NCI-H2196 treated with DMSO at 0.1 percent for 48 hours (cell line): ENCODE measurements around the gene PRRC2B.
"Not testable (repeated sequence)": the region's sequence is repeated elsewhere in the genome, so short reads cannot be mapped to it uniquely, and the experiment has no call there.

Source experiments
- DNase-seq: peaks from one replicate; lab custom pipeline; 2025; ENCODE audit not compliant: unreplicated experiment; lab: John Stamatoyannopoulos, UW

The PRRC2B gene

GRCh38 chr9:131530920-131531832, 137.3 kb downstream of the PRRC2B start, which contains the start of gene UCK1:
Gene UCK1, minus strand, starts transcription at chr9:131531263. Its CDS starts 89 bp downstream, at chr9:131531174.
- DNase-seq, result peak; percentile 61

GRCh38 chr9:131534721-131535237, 140.9 kb downstream of the PRRC2B start:
- DNase-seq, result no peak

GRCh38 chr9:131537946-131538345, 144.1 kb downstream of the PRRC2B start:
- no peak for DNase-seq

GRCh38 chr9:131539223-131539923, 145.5 kb downstream of the PRRC2B start:
- no peak for DNase-seq

- no peak for DNase-seq
These were observed 149.3 kb downstream of the PRRC2B start for GRCh38 chr9:131543141-131543540.

GRCh38 chr9:131545003-131545785, 151.3 kb downstream of the PRRC2B start, which contains the start of gene PRRT1B:
Gene PRRT1B, plus strand, starts transcription at chr9:131545523. Its CDS starts 93 bp downstream, at chr9:131545616.
- DNase-seq, result peak; percentile 64

- DNase-seq, result no peak
These were observed 152.0 kb downstream of the PRRC2B start for GRCh38 chr9:131545786-131546335.

GRCh38 chr9:131546336-131547084, 152.6 kb downstream of the PRRC2B start:
- DNase-seq, result no peak

- not testable (repeated sequence) for DNase-seq
These were observed 155.3 kb downstream of the PRRC2B start for GRCh38 chr9:131549186-131549585.
